Spleen (tissue), 11 donors: ENCODE results near the gene STRBP. TPM values are rescaled to one million over a fixed set of nuclear protein-coding genes. Genes with fewer than 3 reads are reported as not detected.
A peak's percentile ranks its signal among the peaks of the same experiment; 100 is the strongest.

Source experiments
- DNase-seq: peaks from one replicate; pipeline ENCODE4 v3.0.0-alpha.2; 2020
- H3K27ac ChIP-seq, 8 donors: fragments of 200-600 bp; sonication (generic) in 7 of 8; 1 replicate in 4 of 8; 2 replicates in 4 of 8; pipeline versions ENCODE4 v1.5.0 to v1.8.0; 2016 to 2021; ENCODE audit warnings: inconsistent platforms in 4 of 8, mild to moderate bottlenecking in 4 of 8, moderate library complexity in 1 of 8
- H3K27me3 ChIP-seq, 7 donors: fragments of 200-600 bp; sonication (generic) in 6 of 7; replicated peaks in 1 of 7; 1 replicate in 4 of 7; 2 replicates in 3 of 7; pipeline versions ENCODE4 v1.5.0 to v1.8.0; 2016 to 2021; ENCODE audit warnings: inconsistent platforms in 3 of 7, mild to moderate bottlenecking in 1 of 7
- H3K36me3 ChIP-seq, 6 donors: fragments of 200-600 bp; sonication (generic) in 5 of 6; 1 replicate in 4 of 6; 2 replicates in 2 of 6; pipeline versions ENCODE4 v1.5.0 to v1.8.0; 2016 to 2021; ENCODE audit warnings: inconsistent platforms in 2 of 6
- H3K4me1 ChIP-seq, 6 donors: fragments of 200-600 bp; sonication (generic) in 5 of 6; 1 replicate in 3 of 6; 2 replicates in 3 of 6; pipeline versions ENCODE4 v1.5.0 to v1.8.0; 2016 to 2021; ENCODE audit warnings: inconsistent platforms in 3 of 6
- H3K4me3 ChIP-seq, 8 donors: fragments of 200-600 bp; sonication (generic) in 7 of 8; 1 replicate in 4 of 8; 2 replicates in 4 of 8; pipeline versions ENCODE4 v1.5.0 to v1.8.0; 2016 to 2021; ENCODE audit warnings: inconsistent platforms in 4 of 8, mild to moderate bottlenecking in 4 of 8, moderate library complexity in 2 of 8
- H3K9me3 ChIP-seq, 8 donors: fragments of 200-600 bp; sonication (generic) in 7 of 8; 1 replicate in 4 of 8; 2 replicates in 4 of 8; pipeline versions ENCODE4 v1.5.0 to v1.8.0; 2016 to 2021; ENCODE audit warnings: inconsistent platforms in 4 of 8
- CTCF ChIP-seq, 11 experiments: fragments of 200-600 bp in 7 of 11; fragments of 450-650 bp in 4 of 11; sonication (generic) in 4 of 11; IDR thresholded peaks in 8 of 11; conservative IDR thresholded peaks in 3 of 11; 1 replicate in 7 of 11; 2 replicates in 4 of 11; pipeline versions ENCODE4 v1.4.0 to v1.8.0; 2016 to 2021; ENCODE audit warnings: antibody characterized with exemption in 11 of 11, inconsistent platforms in 4 of 11, mild to moderate bottlenecking in 1 of 11
- POLR2A ChIP-seq, 3 donors: fragments of 450-650 bp; IDR thresholded peaks; one replicate each; pipeline ENCODE4 v1.5.1; 2017; ENCODE audit warnings: antibody characterized with exemption in 3 of 3, mild to moderate bottlenecking in 1 of 3
- POLR2AphosphoS5 ChIP-seq, 3 donors: sonication (generic); formaldehyde crosslinking; IDR thresholded peaks; one replicate each; pipeline ENCODE4 v1.5.1; 2017; ENCODE audit warnings: antibody characterized with exemption in 3 of 3
- WGBS, 5 donors: extraction: QIAGEN DNeasy Blood & Tissue Kit in 3 of 5; methylation state at CpG; one replicate each; pipeline versions ENCODE4 v1.1.5 to v1.1.7; 2013 to 2018; 5-methylcytosine and 5-hydroxymethylcytosine counted together
- intact Hi-C: fragments of 100-400 bp; cut with DNase I; formaldehyde crosslinking; loops from one replicate; pipeline ENCODE4 v1.15.0; 2023; ENCODE audit warnings: low total_unique reads
- polyA plus RNA-seq, 3 donors: library from polyadenylated mRNA; stranded (reverse); fragments of 200-250 nt; gene quantifications; one replicate each; pipeline ENCODE4 v1.2.1, GENCODE V29; 2013
- total RNA-seq, 7 donors: library from RNA; depleted of rRNA in 3 of 7; stranded (reverse); fragments of >200 nt in 3 of 7; fragmentation: NEBNext Ultra II Directional in 4 of 7; extraction: Animal tissue kit (Norgen Biotek cat#: 25700) in 4 of 7; gene quantifications; one replicate each; pipeline versions ENCODE4 v1.1.0 to v1.2.1, GENCODE V29; 2016 to 2021
- donor health status: healthy with polysubstance abuse.
- donor health status: DM: no; HTN: no; CAD: no; lungs with moderate emphysema.
- donor health status: DM: no; HTN: no; CAD: no.
- donor health status: Bipolar disorder and iron deficiency.
- donor health status: healthy.
- donor health status: DM: no; HTN: no; CAD: no.
- donor health status: DM: yes; HTN: yes; CAD: no.

The STRBP gene
- total and polyA plus RNA-seq, 10 donors, result 23.8 to 57.1 (median 36.7) TPM

GRCh38 chr9:123176949-123177348 lies 91.4 kb downstream of the STRBP start:
- no peak for DNase-seq
- H3K36me3 ChIP-seq, result peaks cover 0 to 24% (median 0%) of the 10 kb centered on the region in 6 donors
- intact Hi-C loops, result no loop called here
- H3K27ac ChIP-seq, result peak overlapping the region in 5 of 8 donors; percentile 69 to 79 (median 73)
- 80 to 96% (median 92%) methylated on average over 2 of the region's 2 CpGs for WGBS, 5 donors
- H3K27me3 ChIP-seq, result no peaks in the 10 kb centered on the region
- TF ChIP-seq POLR2AphosphoS5 (IDR thresholded peaks at IDR 0.05), result no peak
- no peaks in the 10 kb centered on the region for H3K9me3 ChIP-seq
- H3K4me3 ChIP-seq, result no peak overlapping the region
- peaks cover 0 to 40% (median 24%) of the 10 kb centered on the region in 6 donors for H3K4me1 ChIP-seq

GRCh38 chr9:123175854-123176629 lies 92.3 kb downstream of the STRBP start:
- intact Hi-C loops, result no loop called here
- peak overlapping the region in 1 of 8 donors; percentile 1 for H3K4me3 ChIP-seq
- peak overlapping the region in 7 of 8 donors; percentile 39 to 79 (median 69) for H3K27ac ChIP-seq
- H3K9me3 ChIP-seq, result no peaks in the 10 kb centered on the region
- no peak for TF ChIP-seq CTCF (IDR thresholded peaks at IDR 0.05 in 8 of 11, conservative IDR thresholded peaks at IDR 0.05 in 3 of 11)
- TF ChIP-seq POLR2A (IDR thresholded peaks at IDR 0.05), result no peak
- no peak for TF ChIP-seq POLR2AphosphoS5 (IDR thresholded peaks at IDR 0.05)
- no peak for DNase-seq
- H3K27me3 ChIP-seq, result no peaks in the 10 kb centered on the region
- peaks cover 0 to 33% (median 0%) of the 10 kb centered on the region in 6 donors for H3K36me3 ChIP-seq
- 73 to 76% (median 76%) methylated on average over 4 of the region's 4 CpGs for WGBS, 5 donors
- H3K4me1 ChIP-seq, result peaks cover 0 to 40% (median 24%) of the 10 kb centered on the region in 6 donors

GRCh38 chr9:123174887-123175518 lies 93.4 kb downstream of the STRBP start:
- H3K36me3 ChIP-seq, result peaks cover 0 to 36% (median 0%) of the 10 kb centered on the region in 6 donors
- no peaks in the 10 kb centered on the region for H3K9me3 ChIP-seq
- no peak overlapping the region for H3K4me3 ChIP-seq
- TF ChIP-seq POLR2A (IDR thresholded peaks at IDR 0.05) (no peak), POLR2AphosphoS5 (IDR thresholded peaks at IDR 0.05) (no peak), CTCF (IDR thresholded peaks at IDR 0.05 in 8 of 11, conservative IDR thresholded peaks at IDR 0.05 in 3 of 11) (no peak)
- no peak for DNase-seq
- H3K4me1 ChIP-seq, result peaks cover 0 to 40% (median 24%) of the 10 kb centered on the region in 6 donors
- 63 to 74% (median 68%) methylated on average over 1 of the region's 1 CpG for WGBS, 5 donors
- no peaks in the 10 kb centered on the region for H3K27me3 ChIP-seq
- H3K27ac ChIP-seq, result peak overlapping the region in 7 of 8 donors; percentile 39 to 79 (median 69)
- intact Hi-C loops, result no loop called here

GRCh38 chr9:123174079-123174478 lies 94.3 kb downstream of the STRBP start:
- TF ChIP-seq POLR2A (IDR thresholded peaks at IDR 0.05) (no peak), CTCF (IDR thresholded peaks at IDR 0.05 in 8 of 11, conservative IDR thresholded peaks at IDR 0.05 in 3 of 11) (no peak), POLR2AphosphoS5 (IDR thresholded peaks at IDR 0.05) (no peak)
- Histone ChIP-seq H3K27me3 (no peaks in the 10 kb centered on the region), H3K4me1 (peaks cover 0 to 40% (median 24%) of the 10 kb centered on the region in 6 donors), H3K27ac (peak overlapping the region in 5 of 8 donors; percentile 0 to 79 (median 69)), H3K4me3 (no peak overlapping the region), H3K36me3 (peaks cover 0 to 34% (median 0%) of the 10 kb centered on the region in 6 donors), H3K9me3 (no peaks in the 10 kb centered on the region)
- intact Hi-C loops, result no loop called here
- WGBS, 5 donors, result 50 to 76% (median 75%) methylated on average over 1 of the region's 1 CpG
- no peak for DNase-seq
